GM13977 (cell line): ENCODE measurements around the gene KCNK10.

Source experiments
- DNase-seq: peaks from one replicate; pipeline ENCODE4 v3.0.0; 2012; ENCODE audit warnings: low spot score
- in situ Hi-C: fragments of 300-500 bp; cut with MboI; formaldehyde crosslinking; loops from one replicate; pipeline ENCODE4 v1.12.0; 2022; ENCODE audit warnings: low sequenced_read_pairs, low pct_unique_long_range_greater_than_20kb, mixed read lengths, inconsistent platforms; ENCODE audit not compliant: unreplicated experiment
- TF ChIP-seq, protein P1 (sequence below): IDR thresholded peaks from 2 replicates; pipeline ENCODE4 v1.5.1; 2012; ENCODE audit warnings: mild to moderate bottlenecking, control low read depth; ENCODE audit not compliant: insufficient read depth; ENCODE audit errors: extremely low read depth, missing control alignments

The KCNK10 gene

DNA sequence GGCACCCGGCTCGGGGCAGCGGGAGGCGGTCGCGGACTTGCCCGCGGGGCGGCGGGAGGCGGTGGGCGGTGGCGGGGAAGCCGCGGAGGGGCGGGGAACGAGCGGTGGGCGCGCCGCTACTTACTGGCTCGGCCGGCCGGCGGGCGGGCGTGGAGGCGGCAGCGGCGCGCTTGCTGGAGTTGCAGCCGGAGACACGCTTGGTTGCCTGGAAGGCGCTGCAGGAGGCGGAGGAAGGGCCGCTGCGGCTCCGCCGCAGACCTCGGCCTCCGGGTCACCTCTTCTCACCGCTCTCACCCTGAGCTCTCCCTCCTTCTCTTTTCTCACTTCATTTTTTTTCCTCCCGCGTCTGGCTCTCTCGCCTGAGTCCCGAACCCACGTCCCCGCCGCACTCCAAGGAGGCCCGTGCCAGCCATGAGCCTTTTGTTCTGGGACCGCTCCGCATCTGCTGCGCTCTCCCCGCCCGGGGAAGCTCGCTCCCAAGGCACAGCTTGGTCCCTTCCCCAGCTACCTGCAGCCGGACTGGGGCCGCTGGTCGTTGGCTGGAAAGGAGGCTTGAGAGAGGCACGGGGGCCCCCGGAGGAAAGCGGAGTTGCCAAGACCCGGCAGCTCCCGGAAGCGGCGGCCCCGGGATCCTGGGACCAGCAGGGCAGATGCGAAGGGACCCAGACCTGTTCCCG, 592 bp upstream of the KCNK10 start:
- TF ChIP-seq, protein P1, sequence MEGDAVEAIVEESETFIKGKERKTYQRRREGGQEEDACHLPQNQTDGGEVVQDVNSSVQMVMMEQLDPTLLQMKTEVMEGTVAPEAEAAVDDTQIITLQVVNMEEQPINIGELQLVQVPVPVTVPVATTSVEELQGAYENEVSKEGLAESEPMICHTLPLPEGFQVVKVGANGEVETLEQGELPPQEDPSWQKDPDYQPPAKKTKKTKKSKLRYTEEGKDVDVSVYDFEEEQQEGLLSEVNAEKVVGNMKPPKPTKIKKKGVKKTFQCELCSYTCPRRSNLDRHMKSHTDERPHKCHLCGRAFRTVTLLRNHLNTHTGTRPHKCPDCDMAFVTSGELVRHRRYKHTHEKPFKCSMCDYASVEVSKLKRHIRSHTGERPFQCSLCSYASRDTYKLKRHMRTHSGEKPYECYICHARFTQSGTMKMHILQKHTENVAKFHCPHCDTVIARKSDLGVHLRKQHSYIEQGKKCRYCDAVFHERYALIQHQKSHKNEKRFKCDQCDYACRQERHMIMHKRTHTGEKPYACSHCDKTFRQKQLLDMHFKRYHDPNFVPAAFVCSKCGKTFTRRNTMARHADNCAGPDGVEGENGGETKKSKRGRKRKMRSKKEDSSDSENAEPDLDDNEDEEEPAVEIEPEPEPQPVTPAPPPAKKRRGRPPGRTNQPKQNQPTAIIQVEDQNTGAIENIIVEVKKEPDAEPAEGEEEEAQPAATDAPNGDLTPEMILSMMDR, result no peak
- DNase-seq, result peak; percentile 89
- in situ Hi-C loops, result no loop called here

DNA sequence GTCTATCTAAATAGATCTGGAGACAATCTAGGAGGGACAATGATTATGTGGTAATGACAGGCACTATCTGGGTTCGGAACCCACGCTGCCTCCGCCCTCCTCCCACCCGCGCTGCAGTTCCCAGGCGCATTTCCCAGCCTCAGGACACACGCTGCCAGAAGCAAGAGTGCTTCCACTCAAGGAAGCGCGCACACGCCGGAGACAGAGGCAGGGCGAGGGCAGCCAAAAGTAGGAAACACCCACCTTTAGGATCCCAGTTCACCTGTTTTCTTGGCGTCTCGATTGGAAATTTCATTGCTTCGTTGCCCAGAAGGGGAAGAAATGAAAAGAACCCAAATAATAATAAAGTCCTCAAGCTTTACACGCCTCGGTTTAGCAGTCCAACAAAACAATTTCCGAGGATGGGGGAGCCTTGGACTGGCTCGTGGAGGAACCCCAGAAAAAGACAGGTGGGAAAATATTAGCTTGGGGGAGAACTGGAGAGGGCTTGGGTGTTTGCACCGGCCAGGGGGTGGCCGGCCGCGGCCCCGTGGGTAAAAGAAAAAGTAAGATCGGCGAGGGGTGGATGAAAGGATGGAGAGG, 474 bp downstream of the KCNK10 start:
- no peak for DNase-seq
- in situ Hi-C loops, result no loop called here
- TF ChIP-seq, protein P1, result no peak

DNA sequence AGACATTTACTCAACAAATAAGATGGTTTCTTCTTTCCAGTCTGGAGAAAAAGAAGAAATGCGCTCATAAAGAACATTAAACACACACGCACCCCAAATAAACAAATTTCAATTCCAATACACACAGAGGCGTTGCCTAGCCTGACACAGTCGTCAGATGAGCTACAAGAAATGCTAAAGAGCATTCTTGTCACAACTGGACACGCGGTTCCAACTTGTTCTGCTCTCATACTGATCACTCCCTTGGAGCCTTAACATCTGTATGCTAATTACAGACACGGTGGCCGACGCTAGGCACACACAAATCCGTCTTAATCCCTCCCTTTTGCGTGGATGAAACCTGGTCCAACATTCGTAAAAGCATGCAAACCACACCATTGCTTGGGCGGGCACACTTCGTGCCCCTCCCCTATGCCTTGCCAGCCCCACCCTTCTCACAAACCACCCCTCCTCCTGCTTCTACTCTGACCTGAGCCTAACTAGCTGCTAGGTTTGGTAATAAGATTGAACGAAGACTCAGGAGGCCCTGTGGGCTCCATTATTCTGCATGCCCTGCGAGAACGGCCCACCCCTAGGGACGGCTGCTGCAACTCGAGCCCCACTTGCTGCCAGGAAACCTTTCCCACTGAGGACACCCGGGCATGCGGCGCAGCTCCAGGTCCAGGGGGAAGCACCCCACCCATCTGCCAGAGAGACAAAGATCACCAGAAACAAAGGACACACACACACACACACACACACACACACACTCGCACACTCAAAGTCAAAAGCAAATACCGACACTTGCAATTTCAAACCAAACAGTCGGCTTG, 1.2 kb downstream of the KCNK10 start:
- peak; percentile 38 for DNase-seq
- in situ Hi-C loops, result no loop called here
- TF ChIP-seq, protein P1, result no peak

DNA sequence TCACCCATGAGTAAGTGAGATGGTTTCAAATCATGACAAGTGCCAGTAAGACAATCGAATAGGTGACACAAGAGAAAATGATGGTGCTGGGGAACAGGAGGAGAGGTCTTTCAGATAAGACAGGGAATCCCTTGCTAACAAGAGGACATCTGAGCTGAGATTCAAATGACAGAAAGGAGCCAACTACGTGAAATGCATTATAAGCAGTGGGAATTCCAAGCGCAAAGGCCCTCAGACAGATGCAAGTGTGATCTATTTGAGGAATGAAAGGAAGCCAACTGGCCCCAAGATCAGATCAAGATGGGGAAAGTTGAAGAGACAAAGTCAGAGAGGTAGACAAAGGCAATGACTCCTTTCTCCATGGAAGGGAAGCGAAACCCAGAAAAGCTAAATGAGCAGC, 4.7 kb downstream of the KCNK10 start:
- in situ Hi-C loops, result no loop called here
- DNase-seq, result no peak
- TF ChIP-seq, protein P1, result no peak

DNA sequence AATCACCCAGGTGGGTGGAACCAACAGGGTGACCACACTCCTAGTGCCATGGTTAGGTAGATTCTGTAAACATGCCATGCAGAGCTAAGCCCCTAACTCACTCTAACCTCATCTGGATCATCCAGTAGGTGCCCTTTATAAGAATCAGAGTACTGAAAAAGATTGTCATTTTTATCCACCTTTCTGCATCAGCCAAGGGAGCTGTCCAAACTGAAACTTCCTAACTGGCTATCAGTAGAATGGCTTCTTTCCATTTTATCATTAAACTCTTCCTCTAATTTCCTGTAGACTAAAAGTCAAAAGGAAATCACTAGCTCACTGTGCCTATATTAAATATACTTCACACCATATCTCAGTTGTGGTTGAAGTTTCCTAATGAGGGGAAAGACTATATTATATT, 6.5 kb downstream of the KCNK10 start:
- in situ Hi-C loops, result no loop called here
- TF ChIP-seq, protein P1, result no peak
- DNase-seq, result no peak

DNA sequence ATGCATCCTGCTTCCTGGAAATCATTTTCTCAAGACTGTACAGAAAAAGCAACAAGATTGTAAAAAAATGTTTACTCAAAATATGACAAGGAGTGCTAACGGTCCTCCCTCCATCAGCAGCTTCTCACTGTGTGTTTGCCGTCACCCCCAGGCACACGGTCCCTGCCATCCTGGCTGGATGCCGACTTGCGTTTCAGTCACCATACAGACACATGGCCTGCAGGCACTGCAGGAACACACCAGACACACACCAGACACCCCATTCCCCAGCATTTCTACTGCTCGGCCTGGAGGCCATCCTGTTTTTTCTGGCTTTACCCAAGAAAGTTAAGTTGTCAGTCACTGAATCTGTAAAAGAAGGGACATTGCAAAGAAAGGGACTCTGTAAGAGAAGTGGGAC, 10.8 kb downstream of the KCNK10 start:
- TF ChIP-seq, protein P1, result no peak
- in situ Hi-C loops, result no loop called here
- no peak for DNase-seq
